Skeletal muscle satellite cell (primary cell): ENCODE results near the gene MB21D2.
"Not testable (repeated sequence)": the region's sequence is repeated elsewhere in the genome, so short reads cannot be mapped to it uniquely, and the experiment has no call there.

Experiments used
- H3K27me3 ChIP-seq: 2 replicates; pipeline ENCODE4 v1.7.0; 2013; ENCODE audit warnings: low read length; ENCODE audit not compliant: control insufficient read depth, insufficient read depth
- H3K36me3 ChIP-seq: 2 replicates; pipeline ENCODE4 v1.7.0; 2013; ENCODE audit warnings: mild to moderate bottlenecking, control low read depth, low read length; ENCODE audit not compliant: insufficient read depth
- H3K4me1 ChIP-seq: 2 replicates; pipeline ENCODE4 v1.7.0; 2013; ENCODE audit warnings: low read length; ENCODE audit not compliant: control insufficient read depth, insufficient read depth
- H3K4me2 ChIP-seq: 2 replicates; pipeline ENCODE4 v1.7.0; 2013; ENCODE audit warnings: mild to moderate bottlenecking, low read length
- H3K4me3 ChIP-seq: 2 replicates; pipeline ENCODE4 v1.7.0; 2013; ENCODE audit warnings: low read length
- H3K9ac ChIP-seq: 2 replicates; pipeline ENCODE4 v1.7.0; 2013; ENCODE audit warnings: mild to moderate bottlenecking, low read depth, low read length, moderate library complexity
- H3K9me3 ChIP-seq: replicated peaks from 2 replicates; pipeline ENCODE4 v1.7.0; 2013; ENCODE audit warnings: mild to moderate bottlenecking, control low read depth, low read length

MB21D2 gene

DNA sequence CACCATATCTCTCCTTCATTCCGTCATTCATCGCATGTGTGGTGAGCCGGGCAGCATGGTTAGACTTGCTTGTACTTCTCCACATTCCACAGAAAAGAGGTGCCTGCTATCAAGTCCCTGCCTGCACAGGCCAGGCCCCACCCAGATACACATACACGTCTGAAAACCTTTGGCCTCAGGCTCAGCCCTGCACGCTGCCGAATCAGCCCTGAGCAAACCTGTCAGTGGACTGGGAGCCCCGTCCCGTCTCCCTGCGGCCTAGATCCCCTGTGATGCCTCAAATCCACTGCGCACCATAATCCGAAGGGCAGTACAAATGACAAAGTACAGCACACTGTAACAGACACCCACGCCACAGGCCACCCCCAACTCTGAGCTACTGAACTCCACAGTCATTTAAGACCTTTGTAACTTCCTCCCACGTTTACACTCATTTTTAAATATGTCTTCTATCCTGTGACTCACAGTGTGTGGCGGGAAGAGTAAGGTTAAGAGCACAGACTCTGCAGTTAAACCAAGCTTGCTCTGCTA, 67.1 kb downstream of the MB21D2 start:
- Histone ChIP-seq H3K9ac (no peak overlapping the region), H3K27me3 (no peaks in the 10 kb centered on the region), H3K36me3 (no peaks in the 10 kb centered on the region), H3K4me3 (peak overlapping the region; percentile 15), H3K4me1 (peaks cover 29% of the 10 kb centered on the region), H3K4me2 (peak overlapping the region; percentile 60), H3K9me3 (peaks cover 3% of the 10 kb centered on the region)

DNA sequence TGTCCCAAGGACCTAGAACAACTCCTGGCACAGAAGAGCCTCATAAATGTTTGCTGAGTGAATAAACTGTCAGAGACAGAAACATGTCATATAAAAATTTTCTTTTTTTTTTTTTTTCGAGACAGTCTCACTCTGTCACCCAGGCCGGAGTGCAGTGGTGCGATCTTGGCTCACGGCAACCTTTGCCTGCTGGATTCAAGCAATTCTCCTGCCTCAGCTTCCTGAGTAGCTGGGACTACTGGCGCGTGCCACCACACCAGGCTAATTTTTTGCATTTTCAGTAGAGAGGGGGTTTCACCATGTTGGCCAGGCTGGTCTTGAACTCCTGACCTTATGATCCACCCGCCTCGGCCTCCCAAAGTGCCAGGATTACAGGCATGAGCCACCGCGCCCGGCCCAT, 67.8 kb downstream of the MB21D2 start:
- not testable (repeated sequence) for H3K9ac ChIP-seq, H3K27me3 ChIP-seq

DNA sequence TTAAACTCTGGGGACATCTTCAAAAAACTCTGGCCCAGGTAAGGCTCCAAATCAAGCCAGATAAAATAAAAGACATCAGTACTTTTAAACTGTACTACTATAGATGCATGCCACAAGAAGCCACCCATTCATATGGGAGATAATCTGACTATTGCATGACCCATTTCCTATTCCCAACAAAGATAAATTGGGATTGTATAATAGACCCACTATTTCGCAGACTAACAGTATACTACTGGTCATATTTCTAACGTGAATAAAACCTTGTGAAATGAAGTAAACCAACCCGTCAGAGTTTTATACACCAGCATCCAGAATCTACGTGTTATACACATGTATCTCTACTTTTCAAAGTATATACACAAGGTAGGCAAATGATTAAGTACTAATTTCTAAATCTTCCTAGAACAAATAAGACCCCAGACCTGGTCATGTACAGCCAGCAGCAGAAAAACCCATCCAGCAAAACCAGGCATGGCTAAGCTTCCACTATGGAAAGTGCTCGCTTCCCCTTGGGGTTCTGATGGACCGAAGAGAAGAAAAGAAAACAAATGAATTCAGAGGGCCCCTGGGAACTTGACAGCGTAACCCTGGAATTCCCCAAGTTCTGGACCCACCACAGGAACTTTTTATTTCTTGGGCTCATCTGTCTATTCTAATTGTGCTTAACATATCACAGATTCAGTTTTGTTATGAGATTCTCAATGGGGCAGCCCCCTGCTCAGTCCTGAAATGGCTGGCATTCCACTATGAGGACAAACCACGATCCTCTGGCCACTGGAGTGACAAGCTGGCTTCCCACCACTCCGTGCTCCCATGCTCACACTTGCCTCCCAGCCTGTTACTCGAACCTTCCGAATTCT, 69.1 kb downstream of the MB21D2 start:
- no peaks in the 10 kb centered on the region for H3K9me3 ChIP-seq
- H3K4me2 ChIP-seq = no peak overlapping the region
- H3K9ac ChIP-seq = no peak overlapping the region
- H3K36me3 ChIP-seq = no peaks in the 10 kb centered on the region
- no peaks in the 10 kb centered on the region for H3K27me3 ChIP-seq
- no peak overlapping the region for H3K4me3 ChIP-seq
- peaks cover 29% of the 10 kb centered on the region for H3K4me1 ChIP-seq

More for the DNA sequence above, 67.8 kb downstream of the MB21D2 start:
- not testable (repeated sequence) for H3K9me3 ChIP-seq, H3K4me2 ChIP-seq, H3K36me3 ChIP-seq, H3K4me3 ChIP-seq
- H3K4me1 ChIP-seq = peaks cover 29% of the 10 kb centered on the region

DNA sequence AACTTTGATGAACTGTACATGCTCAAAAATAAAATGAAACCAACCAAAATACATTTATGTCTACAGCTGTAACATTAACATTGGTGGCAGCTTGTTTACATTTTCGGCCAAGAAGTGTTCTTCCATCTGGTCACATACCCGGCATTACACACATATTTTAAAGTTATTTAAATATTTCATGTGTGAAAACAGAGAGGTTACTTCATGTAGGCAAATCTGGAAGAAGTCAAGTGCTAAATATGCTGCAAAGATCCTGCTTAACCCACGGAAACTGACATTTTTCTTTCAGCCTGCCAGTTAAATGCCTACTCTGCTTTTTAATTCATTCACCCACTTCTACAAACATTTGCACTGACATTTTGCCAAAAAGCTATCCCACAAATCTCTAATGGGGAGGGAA, 69.7 kb downstream of the MB21D2 start:
- Histone ChIP-seq H3K9ac (no peak overlapping the region), H3K36me3 (no peaks in the 10 kb centered on the region), H3K4me2 (no peak overlapping the region), H3K4me3 (no peak overlapping the region), H3K27me3 (no peaks in the 10 kb centered on the region), H3K4me1 (peaks cover 29% of the 10 kb centered on the region), H3K9me3 (no peaks in the 10 kb centered on the region)

DNA sequence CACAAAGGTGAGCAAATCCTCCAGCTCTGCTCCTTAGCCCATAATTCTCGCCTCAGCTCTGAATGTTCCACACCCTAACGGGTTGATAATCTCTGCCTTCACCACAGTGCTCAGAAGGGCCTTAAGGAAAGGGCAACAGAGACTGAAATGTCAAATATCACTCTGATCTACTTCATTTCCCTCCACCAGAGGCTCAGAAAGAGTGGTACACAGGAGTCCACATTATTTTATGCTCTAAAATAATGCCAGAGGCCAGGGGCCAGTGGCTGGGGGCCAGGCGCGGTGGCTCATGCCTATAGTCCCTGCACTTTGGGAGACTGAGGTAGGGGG, 72.2 kb downstream of the MB21D2 start:
- H3K4me3 ChIP-seq = no peak overlapping the region
- H3K27me3 ChIP-seq = no peaks in the 10 kb centered on the region
- no peak overlapping the region for H3K9ac ChIP-seq
- no peaks in the 10 kb centered on the region for H3K36me3 ChIP-seq
- H3K4me2 ChIP-seq = no peak overlapping the region
- peaks cover 12% of the 10 kb centered on the region for H3K4me1 ChIP-seq
- H3K9me3 ChIP-seq = no peaks in the 10 kb centered on the region

DNA sequence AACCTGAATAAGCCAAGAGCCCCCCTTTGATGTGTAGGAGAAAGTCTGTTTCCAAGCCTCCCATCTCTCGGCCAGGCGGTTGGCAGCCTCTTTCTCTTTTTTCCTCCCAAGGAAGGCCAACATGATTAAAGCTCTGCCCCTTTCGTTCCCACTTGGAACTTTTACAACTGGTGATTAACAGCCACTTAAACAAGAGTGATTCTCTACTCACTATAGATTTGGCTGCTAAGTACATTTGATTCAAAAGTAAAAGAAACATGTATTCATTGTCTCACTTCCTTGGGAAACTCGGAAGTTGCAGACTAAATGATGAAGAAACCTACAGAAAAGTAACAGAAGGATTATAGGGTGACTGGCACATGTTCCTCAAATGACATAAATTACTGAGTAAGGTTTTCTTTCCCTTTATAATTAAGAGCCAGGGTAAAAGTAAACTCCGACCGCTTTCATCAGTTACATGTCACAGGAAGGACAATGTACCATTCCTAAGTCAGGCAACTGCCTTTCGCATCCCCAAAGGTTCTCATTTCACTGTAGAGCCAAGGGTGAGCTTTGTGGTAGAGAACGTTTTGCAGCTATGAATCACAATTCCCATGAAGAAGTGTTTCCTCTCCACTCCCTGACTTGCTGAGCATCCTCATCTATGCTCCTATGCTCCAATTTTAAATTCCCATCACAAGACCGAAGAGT, 72.7 kb downstream of the MB21D2 start:
- no peaks in the 10 kb centered on the region for H3K27me3 ChIP-seq
- no peaks in the 10 kb centered on the region for H3K36me3 ChIP-seq
- no peaks in the 10 kb centered on the region for H3K9me3 ChIP-seq
- no peak overlapping the region for H3K4me2 ChIP-seq
- no peak overlapping the region for H3K4me3 ChIP-seq
- H3K9ac ChIP-seq = no peak overlapping the region
- peaks cover 7% of the 10 kb centered on the region for H3K4me1 ChIP-seq

DNA sequence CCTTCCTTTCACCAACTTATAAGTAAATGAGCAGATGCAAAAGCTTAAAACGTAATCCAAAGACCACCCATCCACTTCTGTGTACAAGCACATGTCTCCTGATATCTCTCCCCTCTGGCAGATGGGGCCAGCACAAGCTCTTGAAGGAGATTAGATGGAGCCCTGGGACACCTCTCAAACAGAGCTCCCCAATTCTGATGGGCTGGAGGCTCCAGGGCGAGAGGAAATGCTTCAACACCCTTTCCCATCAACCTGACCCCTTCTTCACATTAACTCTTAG, 73.2 kb downstream of the MB21D2 start:
- no peaks in the 10 kb centered on the region for H3K9me3 ChIP-seq
- H3K4me3 ChIP-seq = no peak overlapping the region

DNA sequence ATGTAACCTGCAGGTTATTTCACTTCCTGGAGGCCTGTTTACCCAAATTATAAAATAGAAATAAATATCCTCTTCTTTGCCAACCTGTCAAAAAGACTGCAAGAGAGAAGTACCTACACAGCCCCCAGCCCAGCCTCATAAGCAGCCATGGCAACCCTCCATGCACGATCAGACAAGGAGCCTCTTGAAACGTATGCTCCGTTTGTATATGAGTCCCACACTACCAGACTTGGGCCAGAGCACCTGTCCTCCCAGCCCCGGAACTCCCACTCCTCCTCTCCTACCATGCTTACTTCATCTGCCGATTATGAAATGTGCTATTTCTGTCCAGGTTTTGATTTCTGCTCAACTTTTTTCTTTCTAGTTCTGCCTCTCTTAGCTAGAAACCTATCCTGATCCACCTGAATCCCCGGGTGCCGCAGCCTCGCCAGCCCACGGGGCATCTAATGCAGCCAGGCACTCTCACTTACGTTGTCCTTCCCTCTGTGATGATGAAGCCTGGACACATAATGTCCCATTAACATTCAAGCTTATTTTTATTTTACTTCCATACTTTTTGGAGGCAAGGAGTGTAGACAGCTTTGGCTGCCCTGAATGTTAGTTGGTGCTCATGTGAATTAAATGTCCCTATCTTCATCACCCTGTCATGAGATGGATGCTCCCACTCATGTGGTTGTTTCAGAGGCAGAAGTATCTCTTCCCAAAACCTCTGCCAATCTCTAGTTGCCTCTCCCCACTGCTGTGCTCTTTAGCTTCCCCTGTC, 73.8 kb downstream of the MB21D2 start:
- no peaks in the 10 kb centered on the region for H3K36me3 ChIP-seq
- H3K4me3 ChIP-seq = no peak overlapping the region
- no peaks in the 10 kb centered on the region for H3K27me3 ChIP-seq
- H3K9ac ChIP-seq = no peak overlapping the region
- H3K4me1 ChIP-seq = peaks cover 7% of the 10 kb centered on the region
- H3K9me3 ChIP-seq = no peaks in the 10 kb centered on the region
- no peak overlapping the region for H3K4me2 ChIP-seq

More for the DNA sequence above, 73.2 kb downstream of the MB21D2 start:
- no peak overlapping the region for H3K4me2 ChIP-seq
- no peaks in the 10 kb centered on the region for H3K36me3 ChIP-seq
- no peaks in the 10 kb centered on the region for H3K27me3 ChIP-seq
- H3K4me1 ChIP-seq = peaks cover 7% of the 10 kb centered on the region
- H3K9ac ChIP-seq = no peak overlapping the region

DNA sequence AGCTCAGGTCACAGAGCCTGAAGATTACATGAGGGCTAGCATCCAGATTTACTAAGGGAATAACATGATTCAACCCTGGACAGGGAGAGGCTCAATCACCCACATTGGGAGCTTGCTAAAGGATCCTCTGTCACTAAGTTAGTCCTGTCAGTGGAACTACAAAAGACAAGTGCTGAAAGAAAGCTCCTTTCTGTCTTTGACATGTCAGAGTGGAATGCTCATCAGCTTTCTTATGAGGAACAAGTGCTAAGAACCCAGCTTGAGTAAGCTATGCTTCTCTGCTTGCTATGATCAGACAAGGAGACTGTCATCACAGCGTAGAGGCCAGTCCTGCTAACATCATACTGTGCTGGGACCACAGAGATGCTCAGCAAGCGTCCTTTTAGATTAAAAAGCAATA, 74.5 kb downstream of the MB21D2 start:
- H3K9me3 ChIP-seq = no peaks in the 10 kb centered on the region
- peaks cover 4% of the 10 kb centered on the region for H3K4me1 ChIP-seq
- no peak overlapping the region for H3K4me2 ChIP-seq
- no peak overlapping the region for H3K4me3 ChIP-seq
- H3K27me3 ChIP-seq = no peaks in the 10 kb centered on the region
- no peaks in the 10 kb centered on the region for H3K36me3 ChIP-seq
- H3K9ac ChIP-seq = no peak overlapping the region

DNA sequence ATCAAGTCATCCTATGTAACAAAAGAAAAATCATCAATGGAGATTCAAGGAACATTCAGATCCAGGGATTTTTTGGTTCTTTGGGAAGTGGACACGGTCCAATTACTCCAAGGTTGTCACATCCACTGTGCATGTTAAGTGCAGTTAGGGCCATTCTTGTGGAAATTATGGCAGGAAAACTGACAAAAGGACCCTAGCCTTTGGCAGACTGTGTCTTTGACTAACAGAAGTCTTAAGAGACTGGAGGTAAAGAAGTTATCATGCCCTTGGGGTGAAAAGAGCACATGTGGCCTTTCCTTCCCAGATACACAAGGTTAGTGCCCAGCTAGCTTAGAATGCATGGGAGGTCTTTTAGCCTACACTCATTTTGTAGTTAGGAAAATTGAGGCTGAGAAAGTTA, 74.9 kb downstream of the MB21D2 start:
- Histone ChIP-seq H3K4me1 (no peaks in the 10 kb centered on the region), H3K4me3 (no peak overlapping the region), H3K36me3 (no peaks in the 10 kb centered on the region), H3K4me2 (no peak overlapping the region), H3K9ac (no peak overlapping the region), H3K27me3 (no peaks in the 10 kb centered on the region), H3K9me3 (no peaks in the 10 kb centered on the region)

DNA sequence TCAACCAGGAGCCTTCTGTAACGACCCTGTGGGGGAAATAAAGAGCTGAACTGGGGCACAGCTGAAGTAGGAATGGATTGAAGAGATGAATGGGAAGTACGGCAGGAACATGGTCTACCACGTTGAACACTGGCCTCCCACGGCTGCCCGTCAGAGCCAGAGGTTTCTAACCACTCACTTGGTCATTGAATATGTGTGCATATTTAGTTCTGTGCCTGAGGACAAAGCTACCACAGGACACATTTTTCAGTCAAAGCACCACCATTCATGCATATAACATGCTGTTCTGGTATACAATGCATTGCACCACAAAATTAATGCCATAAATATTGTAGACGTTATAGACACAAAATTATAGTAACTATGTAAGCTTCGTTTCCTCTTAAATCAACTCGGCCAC, 75.5 kb downstream of the MB21D2 start:
- no peaks in the 10 kb centered on the region for H3K4me1 ChIP-seq
- no peak overlapping the region for H3K4me3 ChIP-seq
- no peaks in the 10 kb centered on the region for H3K9me3 ChIP-seq
- H3K9ac ChIP-seq = no peak overlapping the region
- H3K27me3 ChIP-seq = no peaks in the 10 kb centered on the region
- H3K4me2 ChIP-seq = no peak overlapping the region
- no peaks in the 10 kb centered on the region for H3K36me3 ChIP-seq
